ENCODE measurements around the gene SPIRE2.
"Not testable (repeated sequence)": the region's sequence is repeated elsewhere in the genome, so short reads cannot be mapped to it uniquely, and the experiment has no call there.

Gene SPIRE2

GRCh38 chr16:89912143-89912542 is 83.9 kb downstream of the SPIRE2 start:
- peaks cover 27% of the 10 kb centered on the region for H3K36me3 ChIP-seq (ENCODE audit: control insufficient read depth, insufficient read depth, low read length)
- H3K27me3 ChIP-seq (replicated peaks; ENCODE audit: control insufficient read depth, insufficient read depth, low read length): no peaks in the 10 kb centered on the region
- no peak for TF ChIP-seq CTCF (IDR thresholded peaks at IDR 0.05; ENCODE audit: insufficient read depth, low read length, poor library complexity, severe bottlenecking)
- no peak overlapping the region for H3K4me3 ChIP-seq (replicated peaks; ENCODE audit: low read depth, low read length)
- DNase-seq (ENCODE audit: extremely low read depth, insufficient read length): no peak

- Histone ChIP-seq H3K4me3 (replicated peaks; ENCODE audit: low read depth, low read length) (no peak overlapping the region), H3K27me3 (replicated peaks; ENCODE audit: control insufficient read depth, insufficient read depth, low read length) (no peaks in the 10 kb centered on the region), H3K36me3 (ENCODE audit: control insufficient read depth, insufficient read depth, low read length) (peaks cover 27% of the 10 kb centered on the region)
- no peak for TF ChIP-seq CTCF (IDR thresholded peaks at IDR 0.05; ENCODE audit: insufficient read depth, low read length, poor library complexity, severe bottlenecking)
- no peak for DNase-seq (ENCODE audit: extremely low read depth, insufficient read length)
Measured at GRCh38 chr16:89912627-89913026, 84.4 kb downstream of the SPIRE2 start.

GRCh38 chr16:89913408-89914387 is 85.4 kb downstream of the SPIRE2 start:
- DNase-seq (ENCODE audit: extremely low read depth, insufficient read length): no peak
- Histone ChIP-seq H3K27me3 (replicated peaks; ENCODE audit: control insufficient read depth, insufficient read depth, low read length) (no peaks in the 10 kb centered on the region), H3K4me3 (replicated peaks; ENCODE audit: low read depth, low read length) (no peak overlapping the region), H3K36me3 (ENCODE audit: control insufficient read depth, insufficient read depth, low read length) (peaks cover 26% of the 10 kb centered on the region)
- no peak for TF ChIP-seq CTCF (IDR thresholded peaks at IDR 0.05; ENCODE audit: insufficient read depth, low read length, poor library complexity, severe bottlenecking)

- not testable (repeated sequence) for H3K27me3 ChIP-seq (replicated peaks; ENCODE audit: control insufficient read depth, insufficient read depth, low read length); H3K4me3 ChIP-seq (replicated peaks; ENCODE audit: low read depth, low read length); DNase-seq (ENCODE audit: extremely low read depth, insufficient read length)
- peaks cover 21% of the 10 kb centered on the region for H3K36me3 ChIP-seq (ENCODE audit: control insufficient read depth, insufficient read depth, low read length)
Measured at GRCh38 chr16:89914642-89915285, 86.5 kb downstream of the SPIRE2 start.

GRCh38 chr16:89915303-89916232 is 87.3 kb downstream of the SPIRE2 start:
- Histone ChIP-seq H3K36me3 (ENCODE audit: control insufficient read depth, insufficient read depth, low read length) (peaks cover 16% of the 10 kb centered on the region), H3K27me3 (replicated peaks; ENCODE audit: control insufficient read depth, insufficient read depth, low read length) (no peaks in the 10 kb centered on the region; the same call in 1 of the 2 replicates), H3K4me3 (replicated peaks; ENCODE audit: low read depth, low read length) (no peak overlapping the region)
- no peak for DNase-seq (ENCODE audit: extremely low read depth, insufficient read length)
- no peak for TF ChIP-seq CTCF (IDR thresholded peaks at IDR 0.05; ENCODE audit: insufficient read depth, low read length, poor library complexity, severe bottlenecking)
